ENCODE measurements around the gene RHOBTB1. TPM values are rescaled to one million over a fixed set of nuclear protein-coding genes. Genes with fewer than 3 reads are reported as not detected.

Gene RHOBTB1
- total RNA-seq, 4 donors from 2014 or later = 15.5 to 44.0 (median 25.3) TPM

DNA sequence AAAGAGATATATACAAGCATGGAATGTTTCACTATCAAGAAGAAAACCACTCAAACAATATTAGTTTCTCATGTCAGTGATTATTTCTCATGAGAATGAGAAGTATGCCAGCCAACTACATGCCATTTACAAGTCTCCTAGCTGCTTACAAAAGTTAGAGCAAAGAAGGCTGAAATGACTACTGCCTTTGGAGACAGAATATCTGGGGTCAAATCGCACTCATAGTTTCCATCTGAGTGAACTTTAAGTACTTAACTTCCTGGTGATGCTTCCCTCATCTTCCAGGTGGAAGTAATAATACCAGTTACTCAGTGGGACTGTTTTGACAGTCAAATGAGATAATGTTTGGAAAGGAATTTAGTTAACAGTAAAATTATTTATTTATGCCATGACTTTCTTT, 42.0 kb upstream of the RHOBTB1 start:
- Histone ChIP-seq H3K27ac (no peak overlapping the region), H3K9me3 (no peaks in the 10 kb centered on the region), H3K4me3 (no peak overlapping the region), H3K4me1 (no peaks in the 10 kb centered on the region), H3K27me3 (no peaks in the 10 kb centered on the region), H3K36me3 (no peaks in the 10 kb centered on the region)
- WGBS, 2 donors (ENCODE audit: low coverage in 1 of 2) = 93 to 100% methylated on average over 1 of the region's 1 CpG
- ATAC-seq = no peak
- TF ChIP-seq EP300 (IDR thresholded peaks at IDR 0.05) (no peak), POLR2A (IDR thresholded peaks at IDR 0.05) (no peak), POLR2AphosphoS5 (IDR thresholded peaks at IDR 0.05) (no peak)

DNA sequence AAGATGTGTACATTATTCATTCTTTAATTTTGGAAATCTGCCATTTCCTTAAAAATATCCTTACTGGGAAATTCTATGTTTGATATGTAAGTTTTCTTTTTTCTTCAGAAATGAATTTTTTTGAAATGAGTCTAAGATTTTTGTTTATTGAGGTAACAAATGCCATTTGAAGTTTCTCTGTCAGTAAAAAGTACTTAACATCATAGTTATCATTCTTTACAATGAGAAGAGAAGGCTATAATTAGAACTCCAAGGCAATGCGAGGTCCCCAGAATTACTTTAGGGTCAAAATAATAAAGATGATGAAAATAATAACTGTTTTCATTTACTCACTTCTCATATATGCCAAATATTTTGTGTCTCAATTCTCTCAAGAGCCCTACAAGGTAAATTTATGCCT, 37.0 kb upstream of the RHOBTB1 start:
- Histone ChIP-seq H3K9me3 (no peaks in the 10 kb centered on the region), H3K4me3 (no peak overlapping the region), H3K36me3 (no peaks in the 10 kb centered on the region), H3K4me1 (peaks cover 0 to 8% (median 0%) of the 10 kb centered on the region in 3 donors), H3K27me3 (no peaks in the 10 kb centered on the region), H3K27ac (no peak overlapping the region)
- no peak for TF ChIP-seq EP300 (IDR thresholded peaks at IDR 0.05)
- no peak for TF ChIP-seq POLR2A (IDR thresholded peaks at IDR 0.05)
- TF ChIP-seq, protein P1, sequence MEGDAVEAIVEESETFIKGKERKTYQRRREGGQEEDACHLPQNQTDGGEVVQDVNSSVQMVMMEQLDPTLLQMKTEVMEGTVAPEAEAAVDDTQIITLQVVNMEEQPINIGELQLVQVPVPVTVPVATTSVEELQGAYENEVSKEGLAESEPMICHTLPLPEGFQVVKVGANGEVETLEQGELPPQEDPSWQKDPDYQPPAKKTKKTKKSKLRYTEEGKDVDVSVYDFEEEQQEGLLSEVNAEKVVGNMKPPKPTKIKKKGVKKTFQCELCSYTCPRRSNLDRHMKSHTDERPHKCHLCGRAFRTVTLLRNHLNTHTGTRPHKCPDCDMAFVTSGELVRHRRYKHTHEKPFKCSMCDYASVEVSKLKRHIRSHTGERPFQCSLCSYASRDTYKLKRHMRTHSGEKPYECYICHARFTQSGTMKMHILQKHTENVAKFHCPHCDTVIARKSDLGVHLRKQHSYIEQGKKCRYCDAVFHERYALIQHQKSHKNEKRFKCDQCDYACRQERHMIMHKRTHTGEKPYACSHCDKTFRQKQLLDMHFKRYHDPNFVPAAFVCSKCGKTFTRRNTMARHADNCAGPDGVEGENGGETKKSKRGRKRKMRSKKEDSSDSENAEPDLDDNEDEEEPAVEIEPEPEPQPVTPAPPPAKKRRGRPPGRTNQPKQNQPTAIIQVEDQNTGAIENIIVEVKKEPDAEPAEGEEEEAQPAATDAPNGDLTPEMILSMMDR (IDR thresholded peaks at IDR 0.05) = no peak
- no peak for TF ChIP-seq POLR2AphosphoS5 (IDR thresholded peaks at IDR 0.05)
- 22 to 68% methylated on average over 1 of the region's 1 CpG for WGBS, 2 donors (ENCODE audit: low coverage in 1 of 2)
- ATAC-seq = no peak

DNA sequence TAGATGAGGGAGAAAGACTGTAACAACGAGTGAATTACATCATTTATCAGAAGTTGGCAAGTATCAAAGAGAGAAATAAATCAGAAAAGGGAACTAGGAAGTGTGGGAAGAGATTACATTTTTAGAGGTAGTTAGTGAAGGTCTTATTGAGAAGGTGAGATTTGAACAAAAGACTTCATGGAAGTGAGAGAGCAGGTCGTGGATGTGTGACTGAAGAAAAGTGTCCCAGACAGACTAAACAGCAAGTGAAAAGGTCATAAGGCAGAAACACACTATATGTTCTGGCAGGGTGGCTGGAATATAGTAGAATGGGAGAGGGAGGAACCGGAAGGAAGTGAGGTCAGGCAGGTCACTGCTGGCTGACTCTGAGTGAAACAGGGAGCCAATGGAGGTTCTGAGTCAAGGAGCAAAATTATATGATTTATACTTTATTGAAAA, 35.7 kb upstream of the RHOBTB1 start:
- ATAC-seq = no peak
- no peak overlapping the region for H3K4me3 ChIP-seq
- no peaks in the 10 kb centered on the region for H3K36me3 ChIP-seq
- 62 to 84% methylated on average over 3 of the region's 3 CpGs for WGBS, 2 donors (ENCODE audit: low coverage in 1 of 2)
- no peaks in the 10 kb centered on the region for H3K9me3 ChIP-seq
- TF ChIP-seq, protein P1 (IDR thresholded peaks at IDR 0.05) = no peak
- TF ChIP-seq POLR2AphosphoS5 (IDR thresholded peaks at IDR 0.05) (no peak), POLR2A (IDR thresholded peaks at IDR 0.05) (no peak), EP300 (IDR thresholded peaks at IDR 0.05) (no peak)
- peaks cover 0 to 21% (median 8%) of the 10 kb centered on the region in 3 donors for H3K4me1 ChIP-seq
- no peaks in the 10 kb centered on the region for H3K27me3 ChIP-seq
- H3K27ac ChIP-seq = no peak overlapping the region

DNA sequence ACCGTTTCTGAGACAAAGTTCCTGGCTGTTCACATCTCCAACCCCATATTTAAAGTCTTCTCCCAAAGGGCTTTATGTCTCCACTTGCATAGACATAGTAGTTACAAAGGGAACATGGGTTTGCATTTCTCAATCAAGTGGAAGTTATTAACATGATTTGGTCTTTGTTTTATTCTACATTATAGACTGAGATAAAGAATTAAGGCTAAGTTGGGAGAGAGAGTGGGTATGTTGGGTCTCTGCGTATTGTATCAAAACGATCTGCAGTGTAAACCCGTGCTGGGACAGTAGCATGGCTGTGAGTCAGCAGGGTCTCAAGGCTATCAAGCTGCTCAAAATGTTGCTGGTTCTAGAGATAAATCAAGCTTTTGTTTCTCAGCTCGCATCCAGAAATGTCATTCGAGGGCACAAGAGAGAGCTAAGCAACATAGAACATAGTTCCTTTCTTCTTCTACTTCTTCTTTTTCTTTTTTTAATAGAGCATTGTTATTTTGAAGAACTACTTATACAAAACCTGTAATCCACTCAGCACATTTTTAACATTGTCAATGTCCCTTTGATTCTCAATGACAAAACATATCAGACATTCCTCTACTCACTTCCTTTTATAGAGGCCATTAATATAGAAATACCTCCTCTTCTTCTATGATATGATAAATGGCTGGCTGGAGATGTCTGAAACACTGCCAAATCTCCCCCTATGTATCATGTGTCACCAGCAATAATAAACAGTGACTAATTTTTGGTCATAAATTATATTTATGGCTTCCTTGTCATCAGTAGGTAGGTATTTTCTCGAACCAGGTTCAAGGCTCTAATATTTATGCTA, 34.5 kb upstream of the RHOBTB1 start:
- no peak overlapping the region for H3K27ac ChIP-seq
- H3K4me3 ChIP-seq = no peak overlapping the region
- H3K4me1 ChIP-seq = peaks cover 0 to 24% (median 8%) of the 10 kb centered on the region in 3 donors
- no peak for ATAC-seq
- no peaks in the 10 kb centered on the region for H3K9me3 ChIP-seq
- no peaks in the 10 kb centered on the region for H3K36me3 ChIP-seq
- TF ChIP-seq EP300 (IDR thresholded peaks at IDR 0.05) = no peak
- TF ChIP-seq POLR2A (IDR thresholded peaks at IDR 0.05) = no peak
- TF ChIP-seq POLR2AphosphoS5 (IDR thresholded peaks at IDR 0.05) = no peak
- TF ChIP-seq, protein P1 (IDR thresholded peaks at IDR 0.05) = no peak
- H3K27me3 ChIP-seq = no peaks in the 10 kb centered on the region
- WGBS, 2 donors (ENCODE audit: low coverage in 1 of 2) = 66 to 76% methylated on average over 7 of the region's 7 CpGs

DNA sequence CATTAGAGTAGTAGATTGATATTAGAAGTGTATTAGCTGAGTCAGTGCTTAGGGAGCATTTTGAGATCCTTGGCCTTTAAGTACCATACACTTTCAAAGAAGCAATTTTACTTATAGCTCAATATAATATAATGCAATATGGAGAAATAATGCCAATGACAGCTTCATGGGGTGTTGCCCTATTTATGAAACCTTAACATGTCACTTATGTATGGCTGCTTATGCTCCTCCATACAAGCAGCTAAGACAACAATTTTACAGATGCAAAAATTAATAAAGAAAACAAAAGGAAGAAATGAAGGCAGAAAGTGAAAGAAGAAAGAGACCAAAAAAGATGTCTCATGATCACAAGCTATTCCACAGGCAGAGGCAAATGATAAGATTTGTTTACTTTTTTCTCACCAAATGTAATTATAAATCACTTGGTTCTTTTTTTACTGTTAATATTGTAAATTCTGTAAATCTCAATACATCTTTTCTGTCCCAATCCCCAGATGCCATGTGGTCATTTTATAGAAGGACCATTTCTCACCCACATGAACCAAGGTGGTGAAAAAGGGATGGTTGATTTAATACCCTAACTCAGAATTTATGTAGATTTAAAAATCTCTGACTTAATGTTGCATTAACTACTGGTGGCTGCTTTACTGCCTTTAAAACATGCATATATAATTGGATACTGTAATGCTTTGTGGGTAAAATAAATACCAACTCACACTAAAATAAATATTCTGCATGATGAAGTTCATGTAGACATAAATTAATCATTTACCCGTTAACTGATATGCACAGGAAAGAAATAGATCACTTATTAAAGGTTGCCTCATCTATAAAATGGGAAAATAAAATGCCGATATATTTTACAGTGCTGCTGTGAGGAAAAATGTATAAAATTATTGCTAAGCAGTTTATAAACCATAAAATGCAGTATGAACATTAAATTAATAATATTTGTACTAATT, 33.5 kb upstream of the RHOBTB1 start:
- no peaks in the 10 kb centered on the region for H3K36me3 ChIP-seq
- no peaks in the 10 kb centered on the region for H3K9me3 ChIP-seq
- H3K27ac ChIP-seq = no peak overlapping the region
- peaks cover 0 to 24% (median 8%) of the 10 kb centered on the region in 3 donors for H3K4me1 ChIP-seq
- 90 to 92% methylated on average over 2 of the region's 2 CpGs for WGBS, 2 donors (ENCODE audit: low coverage in 1 of 2)
- no peak for ATAC-seq
- H3K4me3 ChIP-seq = no peak overlapping the region
- TF ChIP-seq EP300 (IDR thresholded peaks at IDR 0.05) (no peak), POLR2A (IDR thresholded peaks at IDR 0.05) (no peak), POLR2AphosphoS5 (IDR thresholded peaks at IDR 0.05) (no peak)
- TF ChIP-seq, protein P1 (IDR thresholded peaks at IDR 0.05) = no peak
- no peaks in the 10 kb centered on the region for H3K27me3 ChIP-seq
